K562 (cell line): ENCODE results near the gene SLC9A3. TPM values are rescaled to one million over a fixed set of nuclear protein-coding genes. Genes with fewer than 3 reads are reported as not detected.

Source experiments
- ATAC-seq: fragments of 200-7000 bp; cut with Tn5 transposase; 3 replicates; pipeline ENCODE4 v1.9.1; 2020; ENCODE audit warnings: moderate library complexity
- BruUV-seq: library from RNA; stranded (reverse); fragments of 400-500 nt; replicated peaks from 2 replicates; lab custom pipeline; 2021; lab: Mats Ljungman, UMichigan
- CTCF ChIA-PET: fragments of 300-600 bp; formaldehyde crosslinking; extraction: SDS; loops from one replicate; lab custom pipeline; 2021; ENCODE audit warnings: low intra/inter-chr PET ratio; lab: Yijun Ruan, JAX
- POLR2A ChIA-PET: fragments of 300-600, 350-650 bp; sonication (Branson Sonifier 250); formaldehyde crosslinking; extraction: SDS; loops from one replicate; lab custom pipeline; 2021; ENCODE audit warnings: antibody characterized with exemption, inconsistent platforms; lab: Yijun Ruan, JAX
- DNase-seq, 4 experiments: peaks; one replicate each; pipeline versions ENCODE4 v3.0.0 to v3.0.0-alpha.2; 2011 to 2018; ENCODE audit warnings: low spot score in 3 of 4, mixed read lengths in 3 of 4; ENCODE audit errors: extremely low read depth in 1 of 4
- FAIRE-seq: peaks from 2 replicates; lab custom pipeline; 2011; peaks lifted over from hg19 to GRCh38; lab: Jason Lieb, UNC
- H2AFZ ChIP-seq: 2 replicates; pipeline ENCODE4 v1.6.0; 2011; ENCODE audit warnings: low read depth, low read length, control low read depth, inconsistent platforms
- H3K27ac ChIP-seq: fragments of 200-600 bp; 3 replicates; pipeline ENCODE4 v1.8.0; 2011; ENCODE audit warnings: low read depth, mild to moderate bottlenecking, control low read depth, inconsistent platforms, low read length, moderate library complexity, mixed read lengths; ENCODE audit errors: extremely low read depth
- H3K27me3 ChIP-seq, 2 experiments: fragments of 300-600 bp in 1 of 2; 2 replicates in 1 of 2; 3 replicates in 1 of 2; pipeline versions ENCODE4 v1.6.0 to v1.8.0; 2011; ENCODE audit warnings: inconsistent platforms in 2 of 2, low read length in 2 of 2, mild to moderate bottlenecking in 1 of 2, mixed read lengths in 1 of 2, moderate library complexity in 1 of 2; ENCODE audit not compliant: control insufficient read depth in 2 of 2, insufficient read depth in 2 of 2
- H3K36me3 ChIP-seq: fragments of 300-600 bp; 3 replicates; pipeline ENCODE4 v1.8.0; 2011; ENCODE audit warnings: mild to moderate bottlenecking, low read length, inconsistent platforms; ENCODE audit not compliant: control insufficient read depth, insufficient read depth
- H3K4me1 ChIP-seq, 2 experiments: fragments of 200-600 bp in 1 of 2; replicated peaks in 1 of 2; 2 replicates in 1 of 2; 3 replicates in 1 of 2; pipeline versions ENCODE4 v1.5.1 to v1.8.0; 2011; ENCODE audit warnings: inconsistent platforms in 2 of 2, low read length in 2 of 2, mild to moderate bottlenecking in 1 of 2, mixed read lengths in 1 of 2, moderate library complexity in 1 of 2; ENCODE audit not compliant: control insufficient read depth in 2 of 2, insufficient read depth in 2 of 2
- H3K4me2 ChIP-seq: 2 replicates; pipeline ENCODE4 v1.6.1; 2011; ENCODE audit warnings: low read length, control low read depth, inconsistent platforms, mixed read lengths; ENCODE audit not compliant: insufficient read depth
- H3K4me3 ChIP-seq: fragments of 200-600 bp; sonication (generic), shearing (Covaris generic); 2 replicates; pipeline ENCODE4 v1.5.1; 2016; ENCODE audit warnings: control low read depth, inconsistent platforms
- H3K79me2 ChIP-seq: fragments of 200-600 bp; 3 replicates; pipeline ENCODE4 v1.8.0; 2011; ENCODE audit warnings: low read length, inconsistent platforms; ENCODE audit not compliant: control insufficient read depth, insufficient read depth
- H3K9ac ChIP-seq, 2 experiments: 2 replicates each; pipeline versions ENCODE4 v1.6.0 to v1.6.1; 2011; ENCODE audit warnings: low read depth in 2 of 2, low read length in 2 of 2, control low read depth in 1 of 2, inconsistent platforms in 1 of 2, mild to moderate bottlenecking in 1 of 2, mixed read lengths in 1 of 2; ENCODE audit not compliant: insufficient read depth in 1 of 2
- H3K9me1 ChIP-seq: one replicate; pipeline ENCODE4 v1.6.0; 2011; ENCODE audit warnings: inconsistent platforms, mild to moderate bottlenecking, low read length, moderate library complexity; ENCODE audit not compliant: control insufficient read depth, insufficient read depth
- H3K9me3 ChIP-seq: replicated peaks from 2 replicates; pipeline ENCODE4 v1.5.1; 2011; ENCODE audit warnings: low read depth, low read length, inconsistent platforms; ENCODE audit not compliant: control insufficient read depth, insufficient read depth
- H4K20me1 ChIP-seq: replicated peaks from 2 replicates; pipeline ENCODE4 v1.6.1; 2011; ENCODE audit warnings: low read length, inconsistent platforms, mixed read lengths; ENCODE audit not compliant: control insufficient read depth, insufficient read depth
- HDAC1 ChIP-seq, 2 experiments: fragments of 450-650 bp; IDR thresholded peaks; 2 replicates each; pipeline ENCODE4 v1.6.1; 2016 to 2017; ENCODE audit warnings: inconsistent platforms in 1 of 2, mild to moderate bottlenecking in 1 of 2, moderate library complexity in 1 of 2
- MCM3 ChIP-seq: fragments of 450-650 bp; IDR thresholded peaks from 2 replicates; pipeline ENCODE4 v1.6.1; 2016
- WGBS: fragments of 100-300 bp; shearing (Covaris generic); methylation state at CpG from one replicate; pipeline ENCODE4 v1.1.6; 2016; ENCODE audit warnings: low coverage, mixed read lengths; ENCODE audit not compliant: insufficient coverage; ENCODE audit errors: missing lambda C conversion rate; 5-methylcytosine and 5-hydroxymethylcytosine counted together
- in situ Hi-C: fragments of 300-500 bp; cut with MboI; formaldehyde crosslinking; loops from 4 replicates; pipeline ENCODE4 v1.15.0; 2018; ENCODE audit warnings: inconsistent platforms, mixed read lengths
- intact Hi-C: fragments of 100-400 bp; cut with micrococcal nuclease; formaldehyde crosslinking; loops from 2 replicates; pipeline ENCODE4 v1.14.2; 2022
- polyA plus RNA-seq, 8 experiments: library from polyadenylated mRNA; depleted of rRNA in 4 of 8; stranded (reverse) in 5 of 8; unstranded in 3 of 8; fragments of >200 nt; fragmentation: Nextera tagmentation in 2 of 8; fragmentation: Illumina TruSeq in 1 of 8; extraction: Ambion mirVana in 2 of 8; extraction: Trizol in 1 of 8; gene quantifications; 2 replicates each; pipeline versions ENCODE4 v1.2.1 to v1.2.3, GENCODE V29; 2011 to 2014; ENCODE audit warnings: inconsistent platforms in 1 of 8, missing spikeins in 1 of 8
- total RNA-seq, 7 experiments: library from RNA; depleted of rRNA in 6 of 7; stranded (reverse); fragments of >200 nt in 6 of 7; fragmentation: Illumina TruSeq in 2 of 7; extraction: Trizol in 2 of 7; gene quantifications; 2 replicates each; pipeline versions ENCODE4 v1.2.1 to v1.2.3, GENCODE V29; 2011 to 2021; ENCODE audit warnings: low replicate concordance in 1 of 7

Gene SLC9A3
- total and polyA plus RNA-seq, 9 of the 15 experiments (the other 6 are each of a cell fraction or from before 2014, with no cell fraction given) = 1.5 to 5.8 (median 3.7) TPM; not detected in 2

GRCh38 chr5:535846-536698, 11.8 kb upstream of the SLC9A3 start:
- Histone ChIP-seq H3K36me3 (no peaks in the 10 kb centered on the region), H2AFZ (no peak overlapping the region), H3K9me3 (no peaks in the 10 kb centered on the region), H3K4me2 (no peak overlapping the region), H3K27ac (no peak overlapping the region), H3K27me3 (peaks cover 71 to 95% of the 10 kb centered on the region in 2 experiments), H3K4me1 (peaks cover 0 to 57% of the 10 kb centered on the region in 2 experiments; a peak in 1 of 5 replicates), H4K20me1 (peaks cover 37% of the 10 kb centered on the region), H3K9ac (no peak overlapping the region), H3K4me3 (no peak overlapping the region), H3K79me2 (no peaks in the 10 kb centered on the region), H3K9me1 (no peaks in the 10 kb centered on the region)
- intact Hi-C loops = no loop called here
- TF ChIP-seq MCM3 (peak; percentile 73; the same call in 1 of the 2 replicates), HDAC1 (IDR thresholded peaks at IDR 0.05) (no peak)
- ATAC-seq (no peak), FAIRE-seq (peak; percentile 75), DNase-seq (no peak)
- no TSS peak for BruUV-seq
- CTCF ChIA-PET = no interaction called here
- WGBS = 7% methylated on average over 26 of the region's 27 CpGs
- in situ Hi-C loops = no loop called here
- POLR2A ChIA-PET = no interaction called here
